Colonic mucosa (tissue), 4 donors: Measurements from ENCODE around the gene GALNT10. TPM values are rescaled to one million over a fixed set of nuclear protein-coding genes. Genes with fewer than 3 reads are reported as not detected.

Experiments used
- DNase-seq: peaks from one replicate; pipeline ENCODE4 v3.0.0-alpha.2; 2020
- H3K27ac ChIP-seq: fragments of 200-600 bp; one replicate; pipeline ENCODE4 v1.8.0; 2021
- H3K27me3 ChIP-seq: fragments of 200-600 bp; one replicate; pipeline ENCODE4 v1.8.0; 2021
- H3K36me3 ChIP-seq: fragments of 200-600 bp; one replicate; pipeline ENCODE4 v1.8.0; 2021
- H3K4me1 ChIP-seq: fragments of 200-600 bp; one replicate; pipeline ENCODE4 v1.8.0; 2021; ENCODE audit warnings: mild to moderate bottlenecking
- H3K4me3 ChIP-seq: fragments of 200-600 bp; one replicate; pipeline ENCODE4 v1.8.0; 2021
- H3K9ac ChIP-seq, 2 donors: one replicate each; pipeline ENCODE4 v1.7.0; 2013; ENCODE audit warnings: control low read depth in 2 of 2, low read depth in 2 of 2, low read length in 2 of 2
- H3K9me3 ChIP-seq: fragments of 200-600 bp; one replicate; pipeline ENCODE4 v1.8.0; 2021
- intact Hi-C: fragments of 100-400 bp; cut with DNase I; formaldehyde crosslinking; loops from one replicate; pipeline ENCODE4 v1.14.1; 2022
- total RNA-seq, 2 donors: library from RNA; stranded (reverse); fragmentation: NEBNext Ultra II Directional in 1 of 2; extraction: Animal tissue kit (Norgen Biotek cat#: 25700) in 1 of 2; gene quantifications; one replicate each; pipeline ENCODE4 v1.2.1, GENCODE V29; 2021
- TF ChIP-seq, protein P1 (sequence below): fragments of 200-600 bp; IDR thresholded peaks from one replicate; pipeline ENCODE4 v1.8.0; 2022; ENCODE audit warnings: antibody characterized with exemption, mild to moderate bottlenecking
- donor health status: healthy.
- donor health status: DM: no; HTN: no; CAD: no.
- donor health status: DM: no; HTN: no; CAD: no.

GALNT10 gene
- total RNA-seq, 2 donors from 2014 or later, result 40.0 to 46.7 TPM

GRCh38 chr5:154198611-154199230 is 8.2 kb downstream of the GALNT10 start:
- Histone ChIP-seq H3K4me1 (peaks cover 10% of the 10 kb centered on the region), H3K36me3 (no peaks in the 10 kb centered on the region), H3K27ac (no peak overlapping the region), H3K9me3 (no peaks in the 10 kb centered on the region), H3K9ac (no peak overlapping the region), H3K27me3 (no peaks in the 10 kb centered on the region), H3K4me3 (no peak overlapping the region)
- no peak for DNase-seq
- TF ChIP-seq, protein P1, sequence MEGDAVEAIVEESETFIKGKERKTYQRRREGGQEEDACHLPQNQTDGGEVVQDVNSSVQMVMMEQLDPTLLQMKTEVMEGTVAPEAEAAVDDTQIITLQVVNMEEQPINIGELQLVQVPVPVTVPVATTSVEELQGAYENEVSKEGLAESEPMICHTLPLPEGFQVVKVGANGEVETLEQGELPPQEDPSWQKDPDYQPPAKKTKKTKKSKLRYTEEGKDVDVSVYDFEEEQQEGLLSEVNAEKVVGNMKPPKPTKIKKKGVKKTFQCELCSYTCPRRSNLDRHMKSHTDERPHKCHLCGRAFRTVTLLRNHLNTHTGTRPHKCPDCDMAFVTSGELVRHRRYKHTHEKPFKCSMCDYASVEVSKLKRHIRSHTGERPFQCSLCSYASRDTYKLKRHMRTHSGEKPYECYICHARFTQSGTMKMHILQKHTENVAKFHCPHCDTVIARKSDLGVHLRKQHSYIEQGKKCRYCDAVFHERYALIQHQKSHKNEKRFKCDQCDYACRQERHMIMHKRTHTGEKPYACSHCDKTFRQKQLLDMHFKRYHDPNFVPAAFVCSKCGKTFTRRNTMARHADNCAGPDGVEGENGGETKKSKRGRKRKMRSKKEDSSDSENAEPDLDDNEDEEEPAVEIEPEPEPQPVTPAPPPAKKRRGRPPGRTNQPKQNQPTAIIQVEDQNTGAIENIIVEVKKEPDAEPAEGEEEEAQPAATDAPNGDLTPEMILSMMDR, result no peak
- intact Hi-C loops, result loop anchor here (10.0 kb wide), 1 partner anchor 116 kb away; no protein-coding TSS in a partner anchor

DNA sequence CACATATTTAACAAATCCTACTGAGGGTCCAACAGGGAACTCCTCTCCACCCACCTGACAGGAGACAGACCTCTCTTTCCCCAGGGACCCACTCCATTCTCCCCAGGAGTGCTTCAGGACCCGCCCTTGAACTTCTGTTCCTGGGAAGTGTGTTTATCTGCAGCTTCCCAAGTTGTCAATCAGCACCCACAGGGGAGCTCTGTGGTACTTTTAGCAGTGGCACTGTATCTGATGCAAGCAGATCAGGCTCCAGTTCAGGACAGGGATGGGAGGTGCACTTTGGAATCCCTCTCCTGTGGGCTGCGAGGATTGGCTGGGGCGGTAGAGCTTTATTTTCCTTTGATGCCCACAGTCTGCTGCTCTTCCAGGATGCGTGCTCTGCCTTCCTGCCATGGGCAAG is 8.7 kb downstream of the GALNT10 start:
- H3K9me3 ChIP-seq, result no peaks in the 10 kb centered on the region
- peak overlapping the region in 1 of 2 donors; percentile 24 for H3K9ac ChIP-seq
- TF ChIP-seq, protein P1, result no peak
- no peaks in the 10 kb centered on the region for H3K36me3 ChIP-seq
- intact Hi-C loops, result loop anchor here (10.0 kb wide), 1 partner anchor 116 kb away; no protein-coding TSS in a partner anchor
- no peak for DNase-seq
- H3K4me3 ChIP-seq, result no peak overlapping the region
- no peaks in the 10 kb centered on the region for H3K27me3 ChIP-seq
- H3K4me1 ChIP-seq, result peaks cover 10% of the 10 kb centered on the region
- H3K27ac ChIP-seq, result no peak overlapping the region

- Histone ChIP-seq H3K27ac (no peak overlapping the region), H3K9me3 (no peaks in the 10 kb centered on the region), H3K4me3 (no peak overlapping the region), H3K27me3 (no peaks in the 10 kb centered on the region), H3K36me3 (no peaks in the 10 kb centered on the region), H3K9ac (peak overlapping the region in 1 of 2 donors; percentile 12), H3K4me1 (peaks cover 10% of the 10 kb centered on the region)
- intact Hi-C loops, result loop anchor here (10.0 kb wide), 1 partner anchor 115 kb away; no protein-coding TSS in a partner anchor
- no peak for DNase-seq
- TF ChIP-seq, protein P1, result no peak
Measured at GRCh38 chr5:154199671-154200220, 9.2 kb downstream of the GALNT10 start.

- intact Hi-C loops, result no loop called here
- TF ChIP-seq, protein P1, result no peak
- no peak for DNase-seq
- no peaks in the 10 kb centered on the region for H3K27me3 ChIP-seq
- H3K36me3 ChIP-seq, result no peaks in the 10 kb centered on the region
- H3K9me3 ChIP-seq, result no peaks in the 10 kb centered on the region
- no peak overlapping the region for H3K4me3 ChIP-seq
- H3K27ac ChIP-seq, result no peak overlapping the region
- no peak overlapping the region for H3K9ac ChIP-seq
- peaks cover 10% of the 10 kb centered on the region for H3K4me1 ChIP-seq
Measured at GRCh38 chr5:154200221-154200620, 9.7 kb downstream of the GALNT10 start.

- H3K9ac ChIP-seq, result no peak overlapping the region
- TF ChIP-seq, protein P1, result no peak
- no peaks in the 10 kb centered on the region for H3K27me3 ChIP-seq
- no peak overlapping the region for H3K27ac ChIP-seq
- H3K4me1 ChIP-seq, result peaks cover 10% of the 10 kb centered on the region
- intact Hi-C loops, result no loop called here
- no peak overlapping the region for H3K4me3 ChIP-seq
- no peak for DNase-seq
- H3K9me3 ChIP-seq, result no peaks in the 10 kb centered on the region
- H3K36me3 ChIP-seq, result no peaks in the 10 kb centered on the region
Measured at GRCh38 chr5:154201108-154201769, 10.7 kb downstream of the GALNT10 start.
